Epithelial cell of esophagus (primary cell): ENCODE measurements around the gene SLC19A1.

Source experiments
- DNase-seq: peaks from one replicate; pipeline ENCODE4 v3.0.0; 2010; ENCODE audit warnings: low read depth
- H3K4me3 ChIP-seq: 2 replicates; pipeline ENCODE4 v1.5.1; 2011; ENCODE audit warnings: mild to moderate bottlenecking, low read length, control low read depth
- TF ChIP-seq, protein P1 (sequence below): IDR thresholded peaks from 2 replicates; pipeline ENCODE4 v1.5.1; 2011; ENCODE audit warnings: low read depth, mild to moderate bottlenecking, low read length, control low read depth, inconsistent platforms; ENCODE audit not compliant: insufficient read depth; ENCODE audit errors: missing control alignments

SLC19A1 gene

DNA sequence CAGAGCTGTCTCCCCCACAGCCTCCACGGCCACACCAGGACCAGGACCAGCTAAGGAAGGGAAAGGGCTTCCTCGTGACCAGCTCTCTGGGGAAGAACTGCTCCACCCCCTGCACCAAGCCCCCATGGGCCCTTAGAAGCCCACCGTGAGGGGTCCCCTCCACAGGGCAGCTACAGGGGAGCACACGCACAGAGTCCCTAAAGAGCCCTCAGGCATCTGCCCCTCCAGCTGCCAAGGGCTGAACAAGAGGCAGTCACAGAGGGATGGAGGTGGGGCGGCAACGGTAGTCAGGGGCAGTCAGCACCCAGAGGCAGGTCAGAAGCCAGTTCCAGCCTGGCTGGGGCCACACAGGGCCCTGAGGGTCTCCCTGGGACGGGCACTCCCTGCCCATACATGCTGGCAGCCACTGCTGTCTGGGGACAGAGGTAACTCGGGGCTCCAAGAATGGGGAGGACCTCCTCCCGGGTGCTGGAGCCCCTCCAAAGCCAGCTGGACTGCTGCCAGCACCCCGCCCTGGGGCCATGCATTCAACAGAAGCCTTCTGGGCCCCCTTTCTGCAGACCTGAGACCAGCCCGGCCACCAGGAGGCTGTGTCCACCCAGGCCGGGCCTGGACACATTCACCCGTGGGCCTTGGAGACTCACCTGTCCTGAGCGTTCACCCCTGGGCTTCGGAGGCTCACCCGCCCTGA, 18.7 kb downstream of the SLC19A1 start:
- no peak for DNase-seq

DNA sequence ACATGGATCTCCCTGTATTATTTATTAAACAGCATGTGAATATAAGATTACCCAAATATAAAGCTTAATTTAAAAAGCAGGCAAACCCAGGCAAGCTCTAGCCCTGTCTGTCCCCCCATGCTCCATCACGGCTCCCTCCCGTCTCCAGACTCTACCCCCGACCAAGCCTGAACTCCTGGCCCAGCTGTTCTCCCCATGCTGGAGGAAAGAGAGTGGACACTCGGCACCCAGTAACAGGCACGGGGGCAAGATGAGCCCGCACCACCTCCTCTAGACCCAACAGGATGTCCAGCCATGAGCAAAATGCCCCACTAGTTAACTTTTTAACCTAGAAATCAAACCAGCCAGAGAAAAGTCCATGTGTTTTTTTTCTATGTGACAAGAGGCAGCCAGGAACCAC, 19.3 kb downstream of the SLC19A1 start:
- DNase-seq, result no peak
- TF ChIP-seq, protein P1, sequence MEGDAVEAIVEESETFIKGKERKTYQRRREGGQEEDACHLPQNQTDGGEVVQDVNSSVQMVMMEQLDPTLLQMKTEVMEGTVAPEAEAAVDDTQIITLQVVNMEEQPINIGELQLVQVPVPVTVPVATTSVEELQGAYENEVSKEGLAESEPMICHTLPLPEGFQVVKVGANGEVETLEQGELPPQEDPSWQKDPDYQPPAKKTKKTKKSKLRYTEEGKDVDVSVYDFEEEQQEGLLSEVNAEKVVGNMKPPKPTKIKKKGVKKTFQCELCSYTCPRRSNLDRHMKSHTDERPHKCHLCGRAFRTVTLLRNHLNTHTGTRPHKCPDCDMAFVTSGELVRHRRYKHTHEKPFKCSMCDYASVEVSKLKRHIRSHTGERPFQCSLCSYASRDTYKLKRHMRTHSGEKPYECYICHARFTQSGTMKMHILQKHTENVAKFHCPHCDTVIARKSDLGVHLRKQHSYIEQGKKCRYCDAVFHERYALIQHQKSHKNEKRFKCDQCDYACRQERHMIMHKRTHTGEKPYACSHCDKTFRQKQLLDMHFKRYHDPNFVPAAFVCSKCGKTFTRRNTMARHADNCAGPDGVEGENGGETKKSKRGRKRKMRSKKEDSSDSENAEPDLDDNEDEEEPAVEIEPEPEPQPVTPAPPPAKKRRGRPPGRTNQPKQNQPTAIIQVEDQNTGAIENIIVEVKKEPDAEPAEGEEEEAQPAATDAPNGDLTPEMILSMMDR, result no peak

More for the DNA sequence above, 18.7 kb downstream of the SLC19A1 start:
- no peak overlapping the region for H3K4me3 ChIP-seq
- TF ChIP-seq, protein P1, result no peak

DNA sequence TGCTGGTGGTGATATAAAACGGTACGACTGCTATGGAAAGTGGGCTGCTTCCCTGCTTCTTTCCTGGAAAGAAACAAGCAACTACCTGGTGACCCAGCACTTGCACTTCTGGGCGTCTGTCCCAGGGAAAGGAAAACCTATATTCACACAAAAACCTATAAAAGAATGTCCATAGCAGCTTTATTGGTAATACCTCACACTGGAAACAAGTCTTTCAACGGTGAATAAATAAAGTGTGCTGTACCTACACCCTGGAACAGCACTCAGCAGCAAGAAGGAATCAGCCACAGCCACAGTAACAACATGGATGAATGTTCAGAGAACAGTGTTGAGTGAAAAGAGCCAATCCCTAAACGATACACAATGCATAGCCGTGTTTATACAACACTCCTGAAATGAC, 19.9 kb downstream of the SLC19A1 start:
- TF ChIP-seq, protein P1, result no peak
- no peak for DNase-seq
- H3K4me3 ChIP-seq, result no peak overlapping the region

More for the DNA sequence above, 19.3 kb downstream of the SLC19A1 start:
- H3K4me3 ChIP-seq, result no peak overlapping the region

DNA sequence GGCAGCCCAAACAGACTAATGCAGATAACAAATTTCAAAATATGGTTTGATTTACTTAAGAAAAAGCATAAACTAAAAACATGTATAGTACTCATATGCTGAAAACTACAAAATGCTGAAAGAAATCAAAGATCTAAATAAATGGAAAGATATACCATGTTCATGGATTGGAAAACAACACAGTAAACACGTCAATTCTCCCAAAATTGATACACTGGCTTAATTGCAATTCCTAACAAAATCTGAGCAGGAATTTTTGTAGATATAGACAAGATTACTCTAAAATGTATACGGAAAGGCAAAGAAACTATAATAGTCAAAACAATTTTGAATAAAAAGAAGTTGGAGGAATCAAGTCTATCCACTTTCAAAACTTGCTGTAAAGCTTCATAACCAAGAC, 21.0 kb downstream of the SLC19A1 start:
- no peak for DNase-seq
- no peak overlapping the region for H3K4me3 ChIP-seq

DNA sequence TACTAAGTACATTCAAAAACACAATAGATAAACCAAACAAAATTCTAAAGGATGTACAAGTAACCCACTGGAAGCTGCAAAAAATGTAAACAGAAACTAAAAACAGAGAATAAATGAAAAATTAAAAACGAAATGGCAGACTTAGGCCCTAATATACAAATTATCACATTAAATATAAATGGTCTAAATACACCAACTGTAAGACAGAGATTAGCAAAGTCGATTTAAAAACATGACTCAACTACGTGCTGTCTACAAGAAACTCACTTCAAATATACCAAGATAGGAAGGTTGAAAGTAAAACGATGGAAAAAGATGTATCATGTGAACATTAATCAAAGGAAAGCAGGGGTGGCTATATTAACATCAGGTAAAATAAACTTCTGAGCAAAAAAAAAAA, 23.1 kb downstream of the SLC19A1 start:
- TF ChIP-seq, protein P1, result no peak
- H3K4me3 ChIP-seq, result no peak overlapping the region
- no peak for DNase-seq

More for the DNA sequence above, 21.0 kb downstream of the SLC19A1 start:
- TF ChIP-seq, protein P1, result no peak

DNA sequence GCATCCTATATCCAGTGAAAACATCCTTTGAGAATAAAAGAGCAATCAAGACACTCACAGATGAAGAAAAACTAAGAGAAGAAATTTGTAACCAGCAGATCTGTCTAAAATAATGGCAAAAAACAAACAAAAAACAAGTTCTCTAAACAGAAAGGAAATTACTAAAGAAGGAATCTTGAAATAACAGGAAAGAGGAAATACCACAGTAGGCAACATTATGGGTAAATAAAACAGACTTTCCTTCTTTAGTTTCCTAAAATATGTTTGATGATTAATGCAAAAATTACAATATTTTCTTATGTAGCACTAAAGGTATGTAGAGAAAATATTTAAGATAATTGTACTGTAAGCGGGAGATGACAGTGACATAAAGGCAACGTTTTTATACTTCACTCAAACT, 23.5 kb downstream of the SLC19A1 start:
- no peak overlapping the region for H3K4me3 ChIP-seq
- no peak for DNase-seq
- TF ChIP-seq, protein P1, result no peak
